Fibroblast of pulmonary artery (primary cell): ENCODE results near the gene NFE2L1.

Experiments used
- DNase-seq: peaks from one replicate; pipeline ENCODE4 v3.0.0-alpha.2; 2010; ENCODE audit warnings: low read depth
- H3K4me3 ChIP-seq: replicated peaks from 2 replicates; pipeline ENCODE4 v1.5.1; 2011; ENCODE audit warnings: low read depth, mild to moderate bottlenecking, control low read depth, low read length, moderate library complexity
- CTCF ChIP-seq: IDR thresholded peaks from 2 replicates; pipeline ENCODE4 v1.5.1; 2011; ENCODE audit warnings: mild to moderate bottlenecking, control low read depth, low read length, inconsistent platforms; ENCODE audit errors: missing control alignments

Gene NFE2L1

GRCh38 chr17:48104440-48104839 lies 56.3 kb downstream of the NFE2L1 start:
- no peak for DNase-seq
- H3K4me3 ChIP-seq = no peak overlapping the region
- TF ChIP-seq CTCF = no peak

- DNase-seq = no peak
- no peak for TF ChIP-seq CTCF
- peak overlapping the region; percentile 96 for H3K4me3 ChIP-seq
Observed at GRCh38 chr17:48106802-48107136, 58.6 kb downstream of the NFE2L1 start.

- DNase-seq = peak; percentile 79
- peak within 1 kb of the TSS; percentile 96 for H3K4me3 ChIP-seq
- no peak for TF ChIP-seq CTCF
Observed at GRCh38 chr17:48107137-48108055, 59.2 kb downstream of the NFE2L1 start, which contains the start of gene SNX11. Gene SNX11, plus strand, starts transcription at chr17:48107766. Its CDS starts 4,278 bp downstream, at chr17:48112044.

DNA sequence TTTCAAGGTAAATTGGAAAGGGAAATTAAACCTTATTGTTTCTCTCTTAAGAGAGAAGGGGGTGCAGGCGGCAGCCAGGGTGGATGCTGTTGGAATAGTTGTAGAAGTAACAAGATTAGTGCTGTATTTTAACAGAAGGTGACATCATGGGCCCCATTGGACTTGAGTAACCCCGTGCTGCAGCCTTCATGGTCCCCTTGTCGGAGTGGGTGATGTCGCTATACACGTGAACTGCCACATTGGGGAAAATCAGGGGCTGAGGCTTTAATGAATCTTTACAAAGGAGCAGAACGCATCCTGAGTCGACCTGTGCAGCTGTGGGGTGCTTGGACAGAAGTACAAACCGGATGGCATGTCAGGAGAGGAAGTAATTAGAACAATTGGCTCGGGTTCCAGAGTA lies 62.6 kb downstream of the NFE2L1 start:
- DNase-seq = no peak
- H3K4me3 ChIP-seq = no peak overlapping the region
- no peak for TF ChIP-seq CTCF
